Panc1 (cell line): ENCODE data around the gene E2F3.

ENCODE experiments used
- TCF7L2 ChIP-seq: IDR thresholded peaks from 2 replicates; pipeline ENCODE4 v1.6.1; 2011; ENCODE audit warnings: mild to moderate bottlenecking, low read depth, low read length, inconsistent platforms
- TF ChIP-seq, protein P1 (sequence below): fragments of 450-650 bp; IDR thresholded peaks from 2 replicates; pipeline ENCODE4 v1.5.1; 2017; ENCODE audit warnings: mild to moderate bottlenecking

DNA sequence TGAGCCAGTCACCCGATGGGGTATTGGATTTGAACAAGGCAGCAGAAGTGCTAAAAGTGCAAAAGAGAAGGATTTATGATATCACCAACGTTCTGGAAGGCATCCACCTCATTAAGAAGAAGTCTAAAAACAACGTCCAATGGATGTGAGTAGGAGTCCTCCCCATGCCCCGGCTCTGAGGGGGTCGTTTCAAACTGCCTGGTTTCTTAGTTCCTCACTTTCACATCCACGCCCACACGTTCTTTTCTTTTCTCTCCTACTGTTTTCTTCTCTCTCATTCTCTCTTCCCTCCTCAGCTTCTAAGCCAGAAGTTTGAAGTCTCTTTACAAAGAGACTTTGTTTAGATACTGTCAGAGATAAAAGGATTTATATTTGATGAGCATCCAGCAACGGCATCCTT, 79.6 kb downstream of the E2F3 start:
- no peak for TF ChIP-seq TCF7L2
- TF ChIP-seq, protein P1, sequence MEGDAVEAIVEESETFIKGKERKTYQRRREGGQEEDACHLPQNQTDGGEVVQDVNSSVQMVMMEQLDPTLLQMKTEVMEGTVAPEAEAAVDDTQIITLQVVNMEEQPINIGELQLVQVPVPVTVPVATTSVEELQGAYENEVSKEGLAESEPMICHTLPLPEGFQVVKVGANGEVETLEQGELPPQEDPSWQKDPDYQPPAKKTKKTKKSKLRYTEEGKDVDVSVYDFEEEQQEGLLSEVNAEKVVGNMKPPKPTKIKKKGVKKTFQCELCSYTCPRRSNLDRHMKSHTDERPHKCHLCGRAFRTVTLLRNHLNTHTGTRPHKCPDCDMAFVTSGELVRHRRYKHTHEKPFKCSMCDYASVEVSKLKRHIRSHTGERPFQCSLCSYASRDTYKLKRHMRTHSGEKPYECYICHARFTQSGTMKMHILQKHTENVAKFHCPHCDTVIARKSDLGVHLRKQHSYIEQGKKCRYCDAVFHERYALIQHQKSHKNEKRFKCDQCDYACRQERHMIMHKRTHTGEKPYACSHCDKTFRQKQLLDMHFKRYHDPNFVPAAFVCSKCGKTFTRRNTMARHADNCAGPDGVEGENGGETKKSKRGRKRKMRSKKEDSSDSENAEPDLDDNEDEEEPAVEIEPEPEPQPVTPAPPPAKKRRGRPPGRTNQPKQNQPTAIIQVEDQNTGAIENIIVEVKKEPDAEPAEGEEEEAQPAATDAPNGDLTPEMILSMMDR: no peak
